ENCODE measurements around the gene HES6.

- TF ChIP-seq CTCF (IDR thresholded peaks at IDR 0.05), result no peak
- no peak for TF ChIP-seq POLR2A (IDR thresholded peaks at IDR 0.05)
These were observed 3.3 kb downstream of the HES6 start for GRCh38 chr2:238236571-238236970.
